SK-N-SH treated with all-trans-retinoic acid at 6 μM for 48 hours (cell line): ENCODE data around the gene CSGALNACT2.

ENCODE experiments used
- CSDC2 ChIP-seq: fragments of 250-450 bp; sonication (Bioruptor Pico); IDR thresholded peaks from 2 replicates; pipeline ENCODE4 v1.5.0; 2020; ENCODE audit warnings: mild to moderate bottlenecking, moderate library complexity
- ISL1 ChIP-seq: fragments of 250-450 bp; sonication (Bioruptor Pico); IDR thresholded peaks from 2 replicates; pipeline ENCODE4 v2.1.2; 2022; ENCODE audit warnings: mild to moderate bottlenecking, moderate library complexity
- OSR1 ChIP-seq: fragments of 250-450 bp; sonication (Bioruptor Pico); IDR thresholded peaks from 2 replicates; pipeline ENCODE4 v1.8.0; 2022; ENCODE audit warnings: moderate library complexity, mild to moderate bottlenecking, inconsistent platforms
- ZFP3 ChIP-seq: fragments of 250-450 bp; sonication (Bioruptor Pico); IDR thresholded peaks from 2 replicates; pipeline ENCODE4 v1.5.0; 2020; ENCODE audit warnings: mild to moderate bottlenecking, moderate library complexity
- ZFP30 ChIP-seq: fragments of 450-650 bp; formaldehyde crosslinking; IDR thresholded peaks from 2 replicates; pipeline ENCODE4 v1.5.0; 2022; ENCODE audit warnings: mild to moderate bottlenecking, moderate library complexity
- ZNF8 ChIP-seq: fragments of 450-650 bp; formaldehyde crosslinking; IDR thresholded peaks from 2 replicates; pipeline ENCODE4 v1.5.0; 2020; ENCODE audit warnings: mild to moderate bottlenecking, moderate library complexity
- TF ChIP-seq, protein P1 (sequence below): fragments of 250-450 bp; sonication (Bioruptor Pico); IDR thresholded peaks from 2 replicates; pipeline ENCODE4 v1.8.0; 2020; ENCODE audit warnings: mild to moderate bottlenecking, moderate library complexity, borderline replicate concordance
- TF ChIP-seq, protein P2 (sequence below): fragments of 250-450 bp; sonication (Bioruptor Pico); IDR thresholded peaks from 2 replicates; pipeline ENCODE4 v1.8.0; 2021; ENCODE audit warnings: low read depth, mild to moderate bottlenecking, moderate library complexity, borderline replicate concordance

DNA sequence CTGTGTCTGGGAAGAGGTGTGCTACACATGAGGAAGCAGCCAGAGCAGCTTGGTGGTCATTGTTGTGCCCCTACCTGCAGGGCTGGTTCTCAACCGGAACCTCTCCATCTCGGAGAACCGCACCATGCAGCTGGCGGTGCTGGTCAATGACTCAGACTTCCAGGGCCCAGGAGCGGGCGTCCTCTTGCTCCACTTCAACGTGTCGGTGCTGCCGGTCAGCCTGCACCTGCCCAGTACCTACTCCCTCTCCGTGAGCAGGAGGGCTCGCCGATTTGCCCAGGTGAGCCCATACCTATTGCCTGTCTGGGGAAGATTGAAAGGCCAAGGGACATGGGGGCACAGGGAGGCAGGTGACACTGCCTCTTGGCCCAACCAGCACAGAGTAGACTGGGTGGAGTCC, 29.3 kb upstream of the CSGALNACT2 start:
- TF ChIP-seq ZFP30 (CRISPR knock-in tag) (no peak), ZFP3 (CRISPR knock-in tag) (no peak), CSDC2 (CRISPR knock-in tag) (no peak), ZNF8 (CRISPR knock-in tag) (no peak), OSR1 (no peak), ISL1 (CRISPR knock-in tag) (no peak)
- TF ChIP-seq, protein P1, sequence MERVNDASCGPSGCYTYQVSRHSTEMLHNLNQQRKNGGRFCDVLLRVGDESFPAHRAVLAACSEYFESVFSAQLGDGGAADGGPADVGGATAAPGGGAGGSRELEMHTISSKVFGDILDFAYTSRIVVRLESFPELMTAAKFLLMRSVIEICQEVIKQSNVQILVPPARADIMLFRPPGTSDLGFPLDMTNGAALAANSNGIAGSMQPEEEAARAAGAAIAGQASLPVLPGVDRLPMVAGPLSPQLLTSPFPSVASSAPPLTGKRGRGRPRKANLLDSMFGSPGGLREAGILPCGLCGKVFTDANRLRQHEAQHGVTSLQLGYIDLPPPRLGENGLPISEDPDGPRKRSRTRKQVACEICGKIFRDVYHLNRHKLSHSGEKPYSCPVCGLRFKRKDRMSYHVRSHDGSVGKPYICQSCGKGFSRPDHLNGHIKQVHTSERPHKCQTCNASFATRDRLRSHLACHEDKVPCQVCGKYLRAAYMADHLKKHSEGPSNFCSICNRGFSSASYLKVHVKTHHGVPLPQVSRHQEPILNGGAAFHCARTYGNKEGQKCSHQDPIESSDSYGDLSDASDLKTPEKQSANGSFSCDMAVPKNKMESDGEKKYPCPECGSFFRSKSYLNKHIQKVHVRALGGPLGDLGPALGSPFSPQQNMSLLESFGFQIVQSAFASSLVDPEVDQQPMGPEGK = no peak
- TF ChIP-seq, protein P2, sequence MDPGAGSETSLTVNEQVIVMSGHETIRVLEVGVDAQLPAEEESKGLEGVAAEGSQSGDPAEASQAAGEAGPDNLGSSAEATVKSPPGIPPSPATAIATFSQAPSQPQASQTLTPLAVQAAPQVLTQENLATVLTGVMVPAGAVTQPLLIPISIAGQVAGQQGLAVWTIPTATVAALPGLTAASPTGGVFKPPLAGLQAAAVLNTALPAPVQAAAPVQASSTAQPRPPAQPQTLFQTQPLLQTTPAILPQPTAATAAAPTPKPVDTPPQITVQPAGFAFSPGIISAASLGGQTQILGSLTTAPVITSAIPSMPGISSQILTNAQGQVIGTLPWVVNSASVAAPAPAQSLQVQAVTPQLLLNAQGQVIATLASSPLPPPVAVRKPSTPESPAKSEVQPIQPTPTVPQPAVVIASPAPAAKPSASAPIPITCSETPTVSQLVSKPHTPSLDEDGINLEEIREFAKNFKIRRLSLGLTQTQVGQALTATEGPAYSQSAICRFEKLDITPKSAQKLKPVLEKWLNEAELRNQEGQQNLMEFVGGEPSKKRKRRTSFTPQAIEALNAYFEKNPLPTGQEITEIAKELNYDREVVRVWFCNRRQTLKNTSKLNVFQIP (CRISPR knock-in tag) = no peak
